Activated naive CD4-positive, alpha-beta T cell treated with anti-CD3 and anti-CD28 coated beads, Interleukin-2, amount 50 U/mL, for 72 hours (primary cell): Measurements from ENCODE around the gene PSMA4. TPM values are rescaled to one million over a fixed set of nuclear protein-coding genes. Genes with fewer than 3 reads are reported as not detected.
"Not testable (repeated sequence)": the region's sequence is repeated elsewhere in the genome, so short reads cannot be mapped to it uniquely, and the experiment has no call there.

Experiments
- ATAC-seq, 2 donors: fragments of 150-1000 bp; cut with Tn5 transposase; 2 replicates each; pipeline ENCODE4 v1.10.0; 2021; ENCODE audit warnings: mild to moderate bottlenecking in 2 of 2, moderate library complexity in 2 of 2
- DNase-seq, 2 donors: peaks; one replicate each; pipeline ENCODE4 v3.0.0; 2021 to 2022; ENCODE audit warnings: low spot score in 2 of 2
- H3K27ac Mint-ChIP-seq, 2 donors: one replicate each; pipeline ENCODE4 v1.8.0; 2022; ENCODE audit warnings: mild to moderate bottlenecking in 2 of 2, mixed read lengths in 2 of 2
- H3K36me3 Mint-ChIP-seq, 2 donors: one replicate each; pipeline ENCODE4 v1.8.0; 2022; ENCODE audit warnings: mixed read lengths in 2 of 2
- H3K9me3 Mint-ChIP-seq, 2 donors: one replicate each; pipeline ENCODE4 v1.8.0; 2022; ENCODE audit warnings: mixed read lengths in 2 of 2
- total RNA-seq, 2 donors: library from RNA; stranded (reverse); gene quantifications; one replicate each; pipeline ENCODE4 v1.2.3, GENCODE V29; 2022

PSMA4 gene
- total RNA-seq, 2 donors from 2014 or later: 283 to 303 TPM

DNA sequence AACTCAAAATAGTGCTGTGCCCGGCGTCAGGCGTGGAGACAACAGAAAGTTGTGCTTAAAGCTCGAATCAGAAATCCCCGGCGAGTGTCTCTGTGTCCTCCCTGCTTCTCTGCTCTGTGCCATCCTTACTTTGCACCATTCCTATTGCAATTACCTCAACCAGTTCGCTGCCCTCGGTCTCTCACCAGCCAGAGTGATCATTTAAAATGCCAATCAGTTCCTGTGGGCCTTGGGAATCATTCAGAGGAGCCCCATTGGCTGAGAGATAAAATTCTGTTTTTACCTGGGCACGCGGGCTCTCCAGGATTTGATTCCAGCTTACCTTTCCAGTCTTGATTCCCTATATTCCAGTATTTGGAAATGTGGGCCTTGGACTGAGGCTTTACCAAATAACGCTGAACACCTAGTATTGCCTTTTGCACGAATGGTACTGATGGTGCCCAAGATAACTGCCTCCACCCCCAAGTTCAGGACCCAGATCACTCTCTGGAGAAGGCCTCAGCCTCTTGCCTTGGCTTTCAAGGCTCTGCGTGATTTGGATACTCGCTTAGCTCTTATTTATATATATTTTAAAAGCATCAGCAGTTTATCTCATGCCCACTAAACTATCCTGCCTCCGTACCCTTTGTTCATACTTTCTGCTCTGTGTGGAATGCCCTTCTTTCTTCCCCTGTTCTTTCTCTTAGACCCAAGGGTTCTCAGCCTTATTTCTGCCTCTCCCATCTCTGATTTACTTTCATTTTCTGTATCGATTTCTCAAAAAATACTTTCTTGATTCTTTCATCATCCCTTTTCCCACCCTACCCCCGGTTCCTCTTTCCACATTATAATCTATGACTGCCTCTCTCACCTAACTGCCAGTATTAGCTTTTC, 863 bp downstream of the PSMA4 start:
- DNase-seq: peak in 1 of 2 donors; percentile 16

DNA sequence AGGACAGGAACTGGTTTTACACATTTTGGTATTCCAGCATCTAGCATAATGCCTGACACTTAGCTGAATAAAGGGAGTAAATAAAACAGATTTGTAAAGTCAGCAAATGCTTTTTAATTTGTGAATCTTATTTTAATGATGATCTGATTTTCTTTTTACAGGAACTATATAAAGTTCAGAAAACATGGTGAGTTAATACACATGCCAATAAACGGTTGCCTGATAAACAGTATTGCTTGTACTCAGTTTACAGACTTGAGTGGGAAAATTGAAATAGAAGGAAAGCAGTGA, 1.4 kb downstream of the PSMA4 start:
- no peak for ATAC-seq
- peaks cover 22 to 35% of the 10 kb centered on the region in 2 donors for H3K36me3 Mint-ChIP-seq
- H3K9me3 Mint-ChIP-seq: peaks cover 0 to 6% of the 10 kb centered on the region in 2 donors
- H3K27ac Mint-ChIP-seq: peak overlapping the region; percentile 97 to 99
- no peak for DNase-seq

More for the DNA sequence above, 863 bp downstream of the PSMA4 start:
- ATAC-seq: peak; percentile 20 to 34
- Mint-ChIP-seq H3K36me3 (peaks cover 22 to 31% of the 10 kb centered on the region in 2 donors), H3K9me3 (peaks cover 0 to 6% of the 10 kb centered on the region in 2 donors), H3K27ac (peak overlapping the region; percentile 97 to 99)

DNA sequence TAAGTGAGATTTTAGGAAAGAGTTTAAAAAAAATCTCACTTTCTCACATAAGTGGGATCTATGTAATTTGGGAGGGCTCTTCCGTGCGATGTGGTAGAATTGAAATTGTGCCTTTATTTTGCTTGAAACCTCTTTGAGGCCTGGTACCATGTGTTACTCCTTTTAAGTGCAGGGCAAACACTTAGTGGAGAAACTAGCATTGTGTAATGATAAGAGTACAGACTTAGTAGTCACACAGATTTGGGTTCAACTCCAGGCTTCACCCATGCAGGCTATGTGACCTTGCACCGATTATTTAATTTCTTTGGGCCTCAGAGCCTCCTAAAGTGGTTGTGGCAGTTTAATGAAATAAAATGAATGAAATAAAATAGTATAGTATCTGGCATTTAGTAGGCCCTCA, 2.4 kb downstream of the PSMA4 start:
- peaks cover 22 to 35% of the 10 kb centered on the region in 2 donors for H3K36me3 Mint-ChIP-seq

DNA sequence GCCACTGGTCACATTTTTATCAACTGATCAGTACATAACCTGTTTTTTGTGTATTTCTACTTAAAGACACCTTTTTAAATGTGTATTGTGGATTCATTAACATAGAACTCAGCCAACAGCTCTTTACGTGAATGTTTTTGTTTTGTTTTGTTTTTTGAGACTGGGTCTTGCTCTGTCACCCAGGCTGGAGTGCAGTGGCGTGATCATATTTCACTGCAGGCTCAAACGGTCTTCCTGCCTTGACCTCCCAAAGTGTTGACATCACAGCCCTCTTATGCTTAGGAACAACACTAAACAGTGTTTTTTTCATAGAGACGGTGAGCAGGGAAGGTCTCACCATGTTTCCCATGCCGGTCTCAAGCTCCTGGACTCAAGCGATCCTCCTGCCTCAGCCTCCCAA, 9.9 kb downstream of the PSMA4 start:
- no peak for ATAC-seq
- H3K27ac Mint-ChIP-seq: no peak overlapping the region
- no peak for DNase-seq
- H3K36me3 Mint-ChIP-seq: peaks cover 5 to 8% of the 10 kb centered on the region in 2 donors
- no peaks in the 10 kb centered on the region for H3K9me3 Mint-ChIP-seq

More for the DNA sequence above, 2.4 kb downstream of the PSMA4 start:
- DNase-seq (no peak), ATAC-seq (no peak)
- H3K9me3 Mint-ChIP-seq: peaks cover 0 to 6% of the 10 kb centered on the region in 2 donors
- H3K27ac Mint-ChIP-seq: peak overlapping the region; percentile 74 to 97

DNA sequence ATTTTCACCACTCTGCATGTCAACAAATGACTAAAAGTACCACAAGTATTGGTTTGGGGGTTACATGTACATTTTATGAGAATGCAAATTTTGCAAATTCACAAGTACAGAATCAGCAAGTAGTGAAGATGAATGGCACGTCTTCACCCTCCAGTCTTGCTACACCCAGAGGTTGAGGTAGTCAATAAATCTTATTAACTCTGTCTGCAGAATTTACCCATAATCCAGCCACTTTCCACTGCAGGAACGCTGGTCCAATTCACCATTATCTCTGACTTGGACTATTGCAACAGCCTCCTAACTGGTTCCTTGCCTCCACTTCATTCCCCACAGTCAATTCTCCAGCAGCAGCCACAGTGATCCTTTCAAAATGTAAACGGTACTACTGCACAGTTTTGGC, 10.6 kb downstream of the PSMA4 start:
- ATAC-seq (no peak), DNase-seq (no peak)
- H3K36me3 Mint-ChIP-seq: peaks cover 5 to 7% of the 10 kb centered on the region in 2 donors
- no peak overlapping the region for H3K27ac Mint-ChIP-seq
- no peaks in the 10 kb centered on the region for H3K9me3 Mint-ChIP-seq

DNA sequence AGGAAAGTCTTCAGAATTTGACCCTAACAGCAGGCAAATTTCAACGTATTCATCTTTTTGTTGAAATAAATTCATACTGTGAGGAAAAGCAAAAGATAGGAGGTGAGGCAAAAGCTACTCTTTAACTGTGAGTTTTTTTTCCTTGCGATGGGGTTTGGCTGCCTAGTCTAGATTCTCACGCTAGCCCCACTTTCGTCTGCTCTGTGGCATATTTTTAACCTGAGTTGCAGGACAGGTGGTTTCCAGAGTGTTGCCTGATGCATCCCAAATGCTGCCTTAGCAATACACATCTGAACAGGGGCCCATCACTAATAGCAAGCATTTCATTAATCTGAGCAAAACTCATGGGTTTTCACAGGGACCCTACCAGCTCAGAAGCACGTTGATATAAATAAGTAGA, 11.7 kb downstream of the PSMA4 start:
- ATAC-seq (no peak), DNase-seq (no peak)
- Mint-ChIP-seq H3K36me3 (peaks cover 0 to 5% of the 10 kb centered on the region in 2 donors), H3K9me3 (no peaks in the 10 kb centered on the region), H3K27ac (no peak overlapping the region)

DNA sequence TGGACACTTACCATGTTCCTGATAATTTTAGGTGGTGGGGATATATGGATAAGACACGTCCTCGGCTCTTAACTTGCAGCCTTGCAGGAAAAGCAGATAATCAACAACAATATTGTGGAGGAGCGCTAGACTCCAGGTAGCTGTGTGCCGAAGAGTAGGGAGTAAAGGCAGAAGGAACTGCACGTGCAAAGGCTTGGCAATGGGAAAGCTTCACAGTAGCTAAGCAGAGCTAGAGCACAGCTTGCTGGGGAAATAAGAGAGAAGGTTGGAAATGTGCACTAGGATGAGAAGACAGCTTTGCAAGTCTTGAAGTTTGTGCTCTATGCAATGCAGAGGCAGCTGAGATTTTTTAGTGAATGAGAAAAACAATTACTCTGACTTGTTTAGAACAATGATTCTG, 12.4 kb downstream of the PSMA4 start:
- no peak overlapping the region for H3K27ac Mint-ChIP-seq
- DNase-seq (no peak), ATAC-seq (no peak)
- no peaks in the 10 kb centered on the region for H3K9me3 Mint-ChIP-seq
- H3K36me3 Mint-ChIP-seq: peaks cover 0 to 5% of the 10 kb centered on the region in 2 donors

DNA sequence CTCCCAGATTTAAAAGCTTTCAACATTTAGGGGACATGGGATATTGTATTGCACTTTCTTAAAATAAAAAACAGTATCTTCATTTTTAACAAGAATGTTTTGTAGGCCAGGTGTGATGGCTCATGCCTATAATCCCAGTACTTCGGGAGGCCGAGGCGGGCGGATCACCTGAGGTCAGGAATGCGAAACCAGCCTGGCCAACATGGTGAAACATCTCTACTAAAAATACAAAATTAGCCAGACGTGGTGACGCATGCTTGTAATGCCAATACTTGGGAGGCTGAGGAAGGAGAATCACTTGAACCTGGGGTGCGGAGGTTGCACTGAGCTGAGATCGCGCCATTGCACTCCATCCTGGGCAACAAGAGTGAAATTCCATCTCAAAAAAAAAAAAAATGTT, 20.0 kb downstream of the PSMA4 start:
- not testable (repeated sequence) for H3K36me3 Mint-ChIP-seq, H3K27ac Mint-ChIP-seq, DNase-seq, H3K9me3 Mint-ChIP-seq, ATAC-seq

DNA sequence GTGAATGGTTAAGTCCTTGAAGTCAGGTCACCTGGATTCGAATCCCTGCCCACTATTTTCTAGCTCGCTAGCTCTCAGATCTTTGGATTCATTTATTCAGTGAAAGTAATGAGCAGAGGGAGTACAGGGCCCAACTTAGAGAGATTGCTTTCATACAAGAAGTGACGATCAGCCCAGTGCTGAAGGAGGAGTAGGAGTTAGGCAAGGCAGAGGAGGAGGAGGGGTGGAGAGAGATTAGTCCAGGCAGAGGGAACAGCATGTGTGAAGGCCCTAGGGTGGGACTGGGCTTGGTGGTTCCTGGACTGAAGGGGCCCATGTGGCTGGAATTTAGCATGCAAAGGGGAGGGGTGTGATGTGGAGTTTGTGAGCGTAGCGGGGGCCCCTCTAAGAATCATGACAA, 21.2 kb downstream of the PSMA4 start:
- H3K9me3 Mint-ChIP-seq: no peaks in the 10 kb centered on the region
- ATAC-seq: no peak

DNA sequence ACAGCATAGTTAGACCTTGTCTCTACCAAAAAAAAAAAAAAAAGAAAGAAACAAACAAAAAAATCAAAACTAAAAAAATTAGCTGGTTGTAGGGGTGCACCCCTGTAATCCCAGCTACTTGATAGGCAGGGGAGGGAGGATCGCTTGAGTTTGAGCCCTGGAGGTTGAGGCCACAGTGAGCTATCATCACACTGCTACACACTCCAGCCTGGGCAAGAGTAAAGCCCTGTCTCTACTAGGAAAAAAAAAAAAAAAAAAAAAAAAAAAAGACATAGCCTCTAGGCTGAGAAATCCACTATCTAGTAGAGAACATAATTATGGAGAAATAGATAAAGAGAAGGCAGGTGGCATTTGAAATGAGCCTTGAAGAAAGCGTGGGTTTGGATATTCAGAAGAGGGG, 22.8 kb downstream of the PSMA4 start:
- H3K9me3 Mint-ChIP-seq: no peaks in the 10 kb centered on the region
- no peak overlapping the region for H3K27ac Mint-ChIP-seq
- DNase-seq: no peak
- peaks cover 4 to 6% of the 10 kb centered on the region in 2 donors for H3K36me3 Mint-ChIP-seq
- no peak for ATAC-seq

More for the DNA sequence above, 21.2 kb downstream of the PSMA4 start:
- peak overlapping the region in 1 of 2 donors; percentile 5 for H3K27ac Mint-ChIP-seq
- no peak for DNase-seq
- peaks cover 3% of the 10 kb centered on the region in 2 donors for H3K36me3 Mint-ChIP-seq

DNA sequence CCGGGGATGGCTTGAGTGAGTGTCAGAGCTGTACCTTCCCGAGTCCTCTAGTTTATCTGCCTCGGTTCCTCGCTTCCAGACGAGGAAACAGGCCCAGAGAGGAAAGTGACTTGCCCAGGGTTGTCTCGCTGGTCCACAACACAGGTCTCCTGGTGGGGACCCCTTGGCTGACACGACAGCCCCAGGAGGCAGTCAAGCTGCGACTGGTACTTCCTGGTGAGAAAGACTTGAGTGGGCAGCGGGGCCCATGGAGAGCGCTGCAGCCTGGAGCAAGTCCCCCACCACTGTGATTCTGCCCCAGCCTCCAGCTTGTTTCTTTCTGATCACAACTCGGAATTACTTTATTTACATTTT, 24.5 kb downstream of the PSMA4 start:
- Mint-ChIP-seq H3K27ac (peak overlapping the region in 1 of 2 donors; percentile 34), H3K36me3 (peaks cover 4 to 6% of the 10 kb centered on the region in 2 donors), H3K9me3 (no peaks in the 10 kb centered on the region)
- no peak for DNase-seq
- ATAC-seq: peak; percentile 12 to 21

DNA sequence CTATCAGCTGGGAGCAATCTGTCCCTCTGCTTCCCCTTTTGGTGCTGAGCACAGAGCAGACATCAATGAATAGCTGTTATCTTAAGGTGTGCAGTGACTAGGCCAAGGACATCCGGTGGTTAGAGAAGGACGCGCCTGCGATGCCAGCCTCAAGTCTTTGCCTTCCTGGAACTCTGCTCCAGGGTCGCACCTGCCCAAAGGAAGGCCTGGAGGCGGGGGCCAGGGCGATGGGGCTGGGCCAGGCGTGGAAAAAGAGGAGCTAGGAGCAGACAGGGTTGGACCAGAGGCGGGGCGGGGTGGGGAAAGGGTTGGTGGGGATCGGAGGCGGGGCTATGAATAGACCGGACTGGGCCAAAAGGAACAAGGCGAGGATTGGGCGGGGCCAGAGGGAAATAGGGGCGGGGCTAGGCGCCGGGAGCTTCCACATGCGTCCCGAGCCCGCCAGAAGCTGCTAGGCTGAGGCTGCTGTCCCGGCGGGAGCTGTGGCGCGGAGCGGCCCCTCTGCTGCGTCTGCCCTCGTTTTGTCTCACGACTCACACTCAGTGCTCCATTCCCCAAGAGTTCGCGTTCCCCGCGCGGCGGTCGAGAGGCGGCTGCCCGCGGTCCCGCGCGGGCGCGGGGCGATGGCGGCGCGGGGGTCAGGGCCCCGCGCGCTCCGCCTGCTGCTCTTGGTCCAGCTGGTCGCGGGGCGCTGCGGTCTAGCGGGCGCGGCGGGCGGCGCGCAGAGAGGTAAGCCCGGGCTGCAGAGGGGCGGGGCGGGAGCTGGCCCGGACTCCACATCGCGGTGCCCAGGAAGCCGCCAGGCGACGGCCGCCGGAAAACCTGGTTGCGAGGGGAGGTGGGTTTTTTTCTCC, 25.1 kb downstream of the PSMA4 start, which contains the start of gene CHRNA5:
Gene CHRNA5 (plus strand): TSS at position 424 of the 854 bp plus-strand sequence. CDS start 200 bp downstream, at position 624.
- Mint-ChIP-seq H3K27ac (peak within 1 kb of the TSS in 1 of 2 donors; percentile 34), H3K36me3 (peaks cover 4 to 6% of the 10 kb centered on the region in 2 donors), H3K9me3 (no peaks in the 10 kb centered on the region)
- DNase-seq: peak; percentile 77 to 78
- ATAC-seq: peak; percentile 88 to 90

DNA sequence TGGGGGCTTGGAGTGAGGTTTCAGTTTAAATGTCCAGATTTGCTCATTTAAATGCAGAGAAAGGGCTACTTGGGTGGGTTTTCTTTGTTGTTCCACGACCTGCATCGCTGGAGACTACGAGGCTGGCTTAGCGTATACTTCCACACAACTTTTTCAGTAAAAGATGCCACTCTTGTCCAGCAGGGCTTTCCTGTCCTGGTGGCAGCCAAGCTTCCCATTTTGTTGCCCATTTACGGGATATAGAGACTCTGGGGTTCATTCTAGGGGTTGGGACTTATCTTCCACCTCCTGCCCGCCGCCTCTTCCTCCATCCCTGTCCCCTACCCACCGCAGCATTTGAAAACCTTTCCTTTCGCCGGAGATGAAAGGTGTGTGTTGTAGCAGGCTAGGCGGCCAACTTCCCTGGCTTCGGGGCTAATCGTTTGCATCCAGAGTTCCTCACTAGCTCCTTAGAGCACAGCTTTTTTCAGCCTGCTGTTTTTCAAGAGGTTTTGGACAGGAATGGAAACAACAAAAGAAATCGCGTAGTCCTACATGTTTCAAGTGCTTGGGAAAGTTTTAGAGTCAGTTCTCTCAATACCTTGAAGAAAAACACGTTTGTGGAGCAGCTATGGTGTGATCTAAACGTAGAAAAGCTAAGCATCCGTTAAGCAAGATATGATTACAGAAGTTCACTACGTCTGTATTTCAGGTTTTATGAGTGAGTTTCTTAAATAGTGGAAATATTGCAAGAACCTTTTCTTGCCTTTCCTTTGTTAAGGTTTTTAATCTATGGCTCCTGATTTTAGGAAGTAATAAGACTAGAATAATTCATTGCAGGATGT, 25.9 kb downstream of the PSMA4 start:
- H3K36me3 Mint-ChIP-seq: peaks cover 4 to 6% of the 10 kb centered on the region in 2 donors
- DNase-seq: peak in 1 of 2 donors; percentile 10
- H3K27ac Mint-ChIP-seq: no peak overlapping the region
- H3K9me3 Mint-ChIP-seq: no peaks in the 10 kb centered on the region
- peak; percentile 5 to 21 for ATAC-seq

DNA sequence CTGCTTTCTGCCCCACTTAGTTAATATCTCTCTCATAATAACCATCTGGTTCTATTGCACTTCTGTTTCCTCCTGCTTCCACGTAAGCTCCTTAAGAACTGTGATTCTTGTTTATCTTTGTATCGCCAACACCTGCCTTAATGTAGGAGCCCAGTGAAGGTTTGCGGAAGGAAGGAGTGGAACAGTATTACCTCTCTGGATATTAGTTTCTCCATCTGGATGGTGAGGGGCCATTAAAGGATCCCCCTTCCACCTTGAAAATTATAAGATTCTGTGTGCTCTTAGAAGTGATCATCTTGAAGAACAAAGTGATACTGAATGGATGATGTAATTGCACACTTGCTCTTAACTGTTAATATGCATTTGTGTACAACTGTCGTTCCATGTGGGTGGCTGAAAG, 27.3 kb downstream of the PSMA4 start:
- Mint-ChIP-seq H3K36me3 (peaks cover 4 to 6% of the 10 kb centered on the region in 2 donors), H3K9me3 (no peaks in the 10 kb centered on the region), H3K27ac (no peak overlapping the region)
- DNase-seq (no peak), ATAC-seq (no peak)

DNA sequence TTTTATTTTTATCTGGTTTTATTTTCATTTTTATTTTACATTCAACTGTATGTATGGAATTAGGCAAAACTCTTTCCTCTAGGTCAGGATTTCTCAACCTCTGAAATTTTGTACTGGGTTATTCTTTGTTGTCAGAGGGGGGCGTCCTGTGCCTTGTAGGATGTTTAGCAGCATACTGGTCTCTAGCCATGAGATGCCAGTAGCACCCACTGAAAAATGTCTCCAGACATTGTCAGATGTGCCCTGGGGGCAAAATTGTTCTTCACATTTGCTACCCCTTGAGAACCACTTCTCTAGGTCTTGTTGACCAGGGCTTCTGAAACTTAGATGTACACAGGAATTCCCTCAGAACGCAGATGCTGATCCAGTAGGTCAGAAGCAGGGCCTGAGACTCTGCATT, 30.5 kb downstream of the PSMA4 start:
- DNase-seq (no peak), ATAC-seq (no peak)
- no peaks in the 10 kb centered on the region for H3K9me3 Mint-ChIP-seq
- no peak overlapping the region for H3K27ac Mint-ChIP-seq
- H3K36me3 Mint-ChIP-seq: peaks cover 4 to 6% of the 10 kb centered on the region in 2 donors

DNA sequence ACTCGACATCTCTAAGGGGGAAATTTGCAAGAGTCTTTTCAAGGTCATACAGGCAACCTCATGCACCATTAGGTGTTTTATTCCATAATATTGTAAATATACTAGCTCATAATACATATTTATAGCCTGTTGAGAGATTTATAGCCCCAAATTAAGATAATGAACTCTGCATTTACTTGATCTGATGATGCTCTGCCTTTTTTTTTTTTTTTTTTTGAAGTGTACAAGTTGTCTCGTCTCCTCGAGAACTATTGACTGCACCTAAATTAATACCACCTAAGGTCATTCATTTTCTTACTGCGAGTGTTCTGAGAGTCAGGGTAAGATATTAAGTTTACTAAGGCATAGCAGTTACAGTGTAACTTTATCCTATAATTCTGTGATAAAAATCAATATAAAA, 31.1 kb downstream of the PSMA4 start:
- ATAC-seq (no peak), DNase-seq (no peak)
- no peaks in the 10 kb centered on the region for H3K9me3 Mint-ChIP-seq
- peaks cover 2 to 4% of the 10 kb centered on the region in 2 donors for H3K36me3 Mint-ChIP-seq
- H3K27ac Mint-ChIP-seq: no peak overlapping the region
